Measurements from ENCODE around the gene CCDC82. TPM values are rescaled to one million over a fixed set of nuclear protein-coding genes. Genes with fewer than 3 reads are reported as not detected.

The CCDC82 gene
- total and polyA plus RNA-seq, 2 donors: 15.8 to 63.6 TPM

- DNase-seq (ENCODE audit: low read depth in 6 of 9, low spot score in 9 of 9): no peak
These were observed 62.8 kb downstream of the CCDC82 start for GRCh38 chr11:96326959-96327358.

GRCh38 chr11:96324912-96325311, 64.8 kb downstream of the CCDC82 start:
- H3K27me3 ChIP-seq (ENCODE audit: control insufficient read depth in 2 of 2, insufficient read depth in 1 of 2, low read length in 1 of 2): no peaks in the 10 kb centered on the region
- 86% methylated on average over 1 of the region's 1 CpG for WGBS
- no peaks in the 10 kb centered on the region for H3K36me3 ChIP-seq (ENCODE audit: control insufficient read depth in 2 of 2, insufficient read depth in 2 of 2, low read length in 1 of 2)
- H3K9me3 ChIP-seq (ENCODE audit: control insufficient read depth in 2 of 2, insufficient read depth in 1 of 2, low read length in 1 of 2): no peaks in the 10 kb centered on the region
- peaks cover 0 to 3% of the 10 kb centered on the region in 2 donors for H3K4me1 ChIP-seq (ENCODE audit: control insufficient read depth in 2 of 2, insufficient read depth in 2 of 2, low read length in 2 of 2)
- H3K4me3 ChIP-seq (ENCODE audit: low read length in 2 of 2): no peak overlapping the region
- peak overlapping the region in 1 of 2 donors; percentile 40 for H3K27ac ChIP-seq (ENCODE audit: low read depth in 1 of 2, low read length in 1 of 2)
- no peak for DNase-seq (ENCODE audit: low read depth in 6 of 9, low spot score in 9 of 9)

More at GRCh38 chr11:96326959-96327358, 62.8 kb downstream of the CCDC82 start:
- Histone ChIP-seq H3K36me3 (ENCODE audit: control insufficient read depth in 2 of 2, insufficient read depth in 2 of 2, low read length in 1 of 2) (peaks cover 0 to 4% of the 10 kb centered on the region in 2 donors), H3K27ac (ENCODE audit: low read depth in 1 of 2, low read length in 1 of 2) (no peak overlapping the region), H3K4me1 (ENCODE audit: control insufficient read depth in 2 of 2, insufficient read depth in 2 of 2, low read length in 2 of 2) (peaks cover 0 to 4% of the 10 kb centered on the region in 2 donors), H3K9me3 (ENCODE audit: control insufficient read depth in 2 of 2, insufficient read depth in 1 of 2, low read length in 1 of 2) (no peaks in the 10 kb centered on the region), H3K27me3 (ENCODE audit: control insufficient read depth in 2 of 2, insufficient read depth in 1 of 2, low read length in 1 of 2) (no peaks in the 10 kb centered on the region), H3K4me3 (ENCODE audit: low read length in 2 of 2) (no peak overlapping the region)
- 97% methylated on average over 7 of the region's 7 CpGs for WGBS

- H3K4me1 ChIP-seq (ENCODE audit: control insufficient read depth in 2 of 2, insufficient read depth in 2 of 2, low read length in 2 of 2): peaks cover 0 to 3% of the 10 kb centered on the region in 2 donors
- no peaks in the 10 kb centered on the region for H3K27me3 ChIP-seq (ENCODE audit: control insufficient read depth in 2 of 2, insufficient read depth in 1 of 2, low read length in 1 of 2)
- WGBS: 98% methylated on average over 6 of the region's 6 CpGs
- no peaks in the 10 kb centered on the region for H3K36me3 ChIP-seq (ENCODE audit: control insufficient read depth in 2 of 2, insufficient read depth in 2 of 2, low read length in 1 of 2)
- no peak for DNase-seq (ENCODE audit: low read depth in 6 of 9, low spot score in 9 of 9)
- H3K9me3 ChIP-seq (ENCODE audit: control insufficient read depth in 2 of 2, insufficient read depth in 1 of 2, low read length in 1 of 2): no peaks in the 10 kb centered on the region
- H3K4me3 ChIP-seq (ENCODE audit: low read length in 2 of 2): no peak overlapping the region
- no peak overlapping the region for H3K27ac ChIP-seq (ENCODE audit: low read depth in 1 of 2, low read length in 1 of 2)
These were observed 66.1 kb downstream of the CCDC82 start for GRCh38 chr11:96323642-96323985.

GRCh38 chr11:96322775-96323641, 66.7 kb downstream of the CCDC82 start:
- DNase-seq (ENCODE audit: low read depth in 6 of 9, low spot score in 9 of 9): no peak
- peaks cover 0 to 3% of the 10 kb centered on the region in 2 donors for H3K4me1 ChIP-seq (ENCODE audit: control insufficient read depth in 2 of 2, insufficient read depth in 2 of 2, low read length in 2 of 2)
- no peak overlapping the region for H3K4me3 ChIP-seq (ENCODE audit: low read length in 2 of 2)
- 98% methylated on average over 10 of the region's 10 CpGs for WGBS
- H3K9me3 ChIP-seq (ENCODE audit: control insufficient read depth in 2 of 2, insufficient read depth in 1 of 2, low read length in 1 of 2): no peaks in the 10 kb centered on the region
- H3K27ac ChIP-seq (ENCODE audit: low read depth in 1 of 2, low read length in 1 of 2): no peak overlapping the region
- H3K36me3 ChIP-seq (ENCODE audit: control insufficient read depth in 2 of 2, insufficient read depth in 2 of 2, low read length in 1 of 2): no peaks in the 10 kb centered on the region
- no peaks in the 10 kb centered on the region for H3K27me3 ChIP-seq (ENCODE audit: control insufficient read depth in 2 of 2, insufficient read depth in 1 of 2, low read length in 1 of 2)

GRCh38 chr11:96321091-96321490, 68.6 kb downstream of the CCDC82 start:
- Histone ChIP-seq H3K27me3 (ENCODE audit: control insufficient read depth in 2 of 2, insufficient read depth in 1 of 2, low read length in 1 of 2) (no peaks in the 10 kb centered on the region), H3K27ac (ENCODE audit: low read depth in 1 of 2, low read length in 1 of 2) (no peak overlapping the region), H3K9me3 (ENCODE audit: control insufficient read depth in 2 of 2, insufficient read depth in 1 of 2, low read length in 1 of 2) (no peaks in the 10 kb centered on the region), H3K36me3 (ENCODE audit: control insufficient read depth in 2 of 2, insufficient read depth in 2 of 2, low read length in 1 of 2) (no peaks in the 10 kb centered on the region), H3K4me1 (ENCODE audit: control insufficient read depth in 2 of 2, insufficient read depth in 2 of 2, low read length in 2 of 2) (peaks cover 4 to 5% of the 10 kb centered on the region in 2 donors), H3K4me3 (ENCODE audit: low read length in 2 of 2) (no peak overlapping the region)
- no peak for DNase-seq (ENCODE audit: low read depth in 6 of 9, low spot score in 9 of 9)
- 99% methylated on average over 5 of the region's 5 CpGs for WGBS

GRCh38 chr11:96319898-96320656, 69.6 kb downstream of the CCDC82 start:
- H3K4me1 ChIP-seq (ENCODE audit: control insufficient read depth in 2 of 2, insufficient read depth in 2 of 2, low read length in 2 of 2): peaks cover 4 to 5% of the 10 kb centered on the region in 2 donors
- WGBS: 95% methylated on average over 2 of the region's 2 CpGs

GRCh38 chr11:96318850-96319249, 70.9 kb downstream of the CCDC82 start:
- DNase-seq (ENCODE audit: low read depth in 6 of 9, low spot score in 9 of 9): no peak
- Histone ChIP-seq H3K36me3 (ENCODE audit: control insufficient read depth in 2 of 2, insufficient read depth in 2 of 2, low read length in 1 of 2) (no peaks in the 10 kb centered on the region), H3K27ac (ENCODE audit: low read depth in 1 of 2, low read length in 1 of 2) (no peak overlapping the region), H3K9me3 (ENCODE audit: control insufficient read depth in 2 of 2, insufficient read depth in 1 of 2, low read length in 1 of 2) (no peaks in the 10 kb centered on the region), H3K27me3 (ENCODE audit: control insufficient read depth in 2 of 2, insufficient read depth in 1 of 2, low read length in 1 of 2) (no peaks in the 10 kb centered on the region), H3K4me1 (ENCODE audit: control insufficient read depth in 2 of 2, insufficient read depth in 2 of 2, low read length in 2 of 2) (peaks cover 6 to 8% of the 10 kb centered on the region in 2 donors), H3K4me3 (ENCODE audit: low read length in 2 of 2) (no peak overlapping the region)
- 96% methylated on average over 3 of the region's 3 CpGs for WGBS

More at GRCh38 chr11:96319898-96320656, 69.6 kb downstream of the CCDC82 start:
- DNase-seq (ENCODE audit: low read depth in 6 of 9, low spot score in 9 of 9): no peak
- no peak overlapping the region for H3K27ac ChIP-seq (ENCODE audit: low read depth in 1 of 2, low read length in 1 of 2)
- no peak overlapping the region for H3K4me3 ChIP-seq (ENCODE audit: low read length in 2 of 2)
- H3K9me3 ChIP-seq (ENCODE audit: control insufficient read depth in 2 of 2, insufficient read depth in 1 of 2, low read length in 1 of 2): no peaks in the 10 kb centered on the region
- no peaks in the 10 kb centered on the region for H3K27me3 ChIP-seq (ENCODE audit: control insufficient read depth in 2 of 2, insufficient read depth in 1 of 2, low read length in 1 of 2)
- H3K36me3 ChIP-seq (ENCODE audit: control insufficient read depth in 2 of 2, insufficient read depth in 2 of 2, low read length in 1 of 2): no peaks in the 10 kb centered on the region

- 91% methylated on average over 1 of the region's 1 CpG for WGBS
- no peak for DNase-seq (ENCODE audit: low read depth in 6 of 9, low spot score in 9 of 9)
- H3K9me3 ChIP-seq (ENCODE audit: control insufficient read depth in 2 of 2, insufficient read depth in 1 of 2, low read length in 1 of 2): no peaks in the 10 kb centered on the region
- peaks cover 6 to 8% of the 10 kb centered on the region in 2 donors for H3K4me1 ChIP-seq (ENCODE audit: control insufficient read depth in 2 of 2, insufficient read depth in 2 of 2, low read length in 2 of 2)
- no peaks in the 10 kb centered on the region for H3K27me3 ChIP-seq (ENCODE audit: control insufficient read depth in 2 of 2, insufficient read depth in 1 of 2, low read length in 1 of 2)
- H3K4me3 ChIP-seq (ENCODE audit: low read length in 2 of 2): no peak overlapping the region
- no peak overlapping the region for H3K27ac ChIP-seq (ENCODE audit: low read depth in 1 of 2, low read length in 1 of 2)
- no peaks in the 10 kb centered on the region for H3K36me3 ChIP-seq (ENCODE audit: control insufficient read depth in 2 of 2, insufficient read depth in 2 of 2, low read length in 1 of 2)
These were observed 71.3 kb downstream of the CCDC82 start for GRCh38 chr11:96318399-96318798.

GRCh38 chr11:96317985-96318384, 71.7 kb downstream of the CCDC82 start:
- Histone ChIP-seq H3K9me3 (ENCODE audit: control insufficient read depth in 2 of 2, insufficient read depth in 1 of 2, low read length in 1 of 2) (no peaks in the 10 kb centered on the region), H3K36me3 (ENCODE audit: control insufficient read depth in 2 of 2, insufficient read depth in 2 of 2, low read length in 1 of 2) (no peaks in the 10 kb centered on the region), H3K4me3 (ENCODE audit: low read length in 2 of 2) (no peak overlapping the region), H3K27ac (ENCODE audit: low read depth in 1 of 2, low read length in 1 of 2) (no peak overlapping the region), H3K4me1 (ENCODE audit: control insufficient read depth in 2 of 2, insufficient read depth in 2 of 2, low read length in 2 of 2) (peaks cover 6 to 8% of the 10 kb centered on the region in 2 donors), H3K27me3 (ENCODE audit: control insufficient read depth in 2 of 2, insufficient read depth in 1 of 2, low read length in 1 of 2) (no peaks in the 10 kb centered on the region)
- DNase-seq (ENCODE audit: low read depth in 6 of 9, low spot score in 9 of 9): no peak
- WGBS: 99% methylated on average over 2 of the region's 2 CpGs

Measured in thymus (tissue), 11 donors.